ENCODE measurements around the gene CAMK2B. TPM values are rescaled to one million over a fixed set of nuclear protein-coding genes. Genes with fewer than 3 reads are reported as not detected.

CAMK2B gene
- total and polyA plus RNA-seq, 2 experiments from 2014 or later, result 0.37 to 1.7 TPM

DNA sequence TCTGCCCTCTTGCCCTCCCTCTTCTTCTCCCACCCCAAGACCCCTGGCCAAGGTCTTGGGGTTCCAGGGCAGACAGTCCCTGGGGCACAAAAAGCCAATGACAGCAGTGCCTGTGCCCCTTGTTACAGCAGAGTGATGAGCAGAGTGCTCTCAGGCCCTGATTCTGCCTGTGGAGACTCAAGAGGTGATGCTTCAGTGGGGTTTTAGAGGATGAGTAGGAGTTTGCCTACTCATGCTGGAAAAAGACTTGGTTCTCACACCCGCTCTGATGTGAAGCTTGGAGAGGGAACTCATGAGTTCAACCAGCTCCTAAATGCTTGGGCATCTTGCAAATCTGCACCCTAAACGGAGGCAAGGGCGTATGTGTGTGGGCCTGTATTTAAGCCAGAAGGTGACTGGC lies 58.2 kb downstream of the CAMK2B start:
- no peaks in the 10 kb centered on the region for H3K9me2 ChIP-seq (replicated peaks; ENCODE audit: insufficient read depth)
- WGBS (ENCODE audit: low lambda C conversion rate, missing lambda C conversion rate), result 89% methylated on average over 3 of the region's 3 CpGs
- H3K79me2 ChIP-seq, result no peaks in the 10 kb centered on the region
- peaks cover 14% of the 10 kb centered on the region for H3K27me3 ChIP-seq
- TF ChIP-seq EZH2 (IDR thresholded peaks at IDR 0.05; ENCODE audit: borderline replicate concordance) (no peak), EZH2phosphoT487 (IDR thresholded peaks at IDR 0.05; ENCODE audit: low read depth, severe bottlenecking, unreplicated experiment) (no peak)
- TF ChIP-seq, protein P1, sequence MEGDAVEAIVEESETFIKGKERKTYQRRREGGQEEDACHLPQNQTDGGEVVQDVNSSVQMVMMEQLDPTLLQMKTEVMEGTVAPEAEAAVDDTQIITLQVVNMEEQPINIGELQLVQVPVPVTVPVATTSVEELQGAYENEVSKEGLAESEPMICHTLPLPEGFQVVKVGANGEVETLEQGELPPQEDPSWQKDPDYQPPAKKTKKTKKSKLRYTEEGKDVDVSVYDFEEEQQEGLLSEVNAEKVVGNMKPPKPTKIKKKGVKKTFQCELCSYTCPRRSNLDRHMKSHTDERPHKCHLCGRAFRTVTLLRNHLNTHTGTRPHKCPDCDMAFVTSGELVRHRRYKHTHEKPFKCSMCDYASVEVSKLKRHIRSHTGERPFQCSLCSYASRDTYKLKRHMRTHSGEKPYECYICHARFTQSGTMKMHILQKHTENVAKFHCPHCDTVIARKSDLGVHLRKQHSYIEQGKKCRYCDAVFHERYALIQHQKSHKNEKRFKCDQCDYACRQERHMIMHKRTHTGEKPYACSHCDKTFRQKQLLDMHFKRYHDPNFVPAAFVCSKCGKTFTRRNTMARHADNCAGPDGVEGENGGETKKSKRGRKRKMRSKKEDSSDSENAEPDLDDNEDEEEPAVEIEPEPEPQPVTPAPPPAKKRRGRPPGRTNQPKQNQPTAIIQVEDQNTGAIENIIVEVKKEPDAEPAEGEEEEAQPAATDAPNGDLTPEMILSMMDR (IDR thresholded peaks at IDR 0.05; ENCODE audit: poor library complexity), result no peak
- no peak overlapping the region for H2AFZ ChIP-seq
- no peaks in the 10 kb centered on the region for H3K36me3 ChIP-seq (replicated peaks; ENCODE audit: insufficient read depth, low read depth)
- H4K20me1 ChIP-seq (ENCODE audit: insufficient read depth, poor library complexity, severe bottlenecking), result no peaks in the 10 kb centered on the region
- H3K4me3 ChIP-seq, result no peak overlapping the region
- H3K9me3 ChIP-seq (ENCODE audit: low read depth), result no peaks in the 10 kb centered on the region
- H3K4me2 ChIP-seq, result no peak overlapping the region
- H3K4me1 ChIP-seq (ENCODE audit: insufficient read depth), result peaks cover 22% of the 10 kb centered on the region
- no peak for DNase-seq (ENCODE audit: low spot score)
- H3K27ac ChIP-seq, result no peak overlapping the region

DNA sequence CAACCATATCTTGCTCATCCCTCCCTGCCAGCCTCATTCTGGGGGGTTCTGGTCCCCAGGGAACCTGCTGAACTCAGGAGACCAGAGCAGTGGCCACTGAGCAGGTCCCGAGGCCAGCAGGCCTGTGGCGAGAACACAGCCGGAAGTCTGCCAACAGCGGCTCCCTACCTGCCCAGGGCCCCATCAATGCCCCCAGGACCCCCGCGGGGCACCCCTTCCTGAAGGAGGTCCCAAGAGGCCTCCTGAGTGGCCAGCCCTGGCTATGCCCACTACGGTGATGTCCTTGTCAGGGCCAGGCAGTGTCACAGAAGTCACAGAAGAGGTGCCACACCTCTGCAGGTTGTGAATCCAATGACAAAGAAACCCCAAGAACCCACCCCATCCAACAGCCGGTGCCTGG lies 58.9 kb downstream of the CAMK2B start:
- Histone ChIP-seq H3K79me2 (no peaks in the 10 kb centered on the region), H3K9me3 (ENCODE audit: low read depth) (no peaks in the 10 kb centered on the region), H2AFZ (no peak overlapping the region), H3K4me3 (no peak overlapping the region), H3K4me1 (ENCODE audit: insufficient read depth) (peaks cover 22% of the 10 kb centered on the region), H4K20me1 (ENCODE audit: insufficient read depth, poor library complexity, severe bottlenecking) (no peaks in the 10 kb centered on the region), H3K4me2 (no peak overlapping the region), H3K9me2 (replicated peaks; ENCODE audit: insufficient read depth) (no peaks in the 10 kb centered on the region), H3K27me3 (peaks cover 14% of the 10 kb centered on the region), H3K27ac (no peak overlapping the region), H3K36me3 (replicated peaks; ENCODE audit: insufficient read depth, low read depth) (no peaks in the 10 kb centered on the region)
- WGBS (ENCODE audit: low lambda C conversion rate, missing lambda C conversion rate), result 94% methylated on average over 8 of the region's 8 CpGs
- TF ChIP-seq EZH2phosphoT487 (IDR thresholded peaks at IDR 0.05; ENCODE audit: low read depth, severe bottlenecking, unreplicated experiment) (no peak), EZH2 (IDR thresholded peaks at IDR 0.05; ENCODE audit: borderline replicate concordance) (no peak)
- TF ChIP-seq, protein P1 (IDR thresholded peaks at IDR 0.05; ENCODE audit: poor library complexity), result no peak
- no peak for DNase-seq (ENCODE audit: low spot score)

DNA sequence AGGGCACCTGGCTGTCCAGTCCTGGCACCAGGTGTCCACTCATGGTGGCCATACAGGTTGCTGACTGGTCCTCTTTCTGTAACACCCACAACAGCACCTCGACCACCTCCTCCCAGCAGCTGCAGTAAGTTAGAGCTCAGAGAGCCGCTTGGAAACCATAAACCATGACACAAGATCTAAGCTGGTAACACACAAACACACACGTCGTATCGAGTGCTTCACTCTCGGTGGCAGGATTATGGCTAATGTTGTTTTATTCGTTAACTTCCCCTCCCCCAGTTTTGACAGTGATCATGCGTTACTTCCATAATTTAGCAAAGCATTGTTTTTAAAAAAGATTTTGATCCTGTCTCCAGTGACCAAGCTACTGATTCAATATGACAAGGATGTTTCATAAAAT lies 59.7 kb downstream of the CAMK2B start:
- no peaks in the 10 kb centered on the region for H4K20me1 ChIP-seq (ENCODE audit: insufficient read depth, poor library complexity, severe bottlenecking)
- no peaks in the 10 kb centered on the region for H3K79me2 ChIP-seq
- TF ChIP-seq EZH2phosphoT487 (IDR thresholded peaks at IDR 0.05; ENCODE audit: low read depth, severe bottlenecking, unreplicated experiment), result no peak
- TF ChIP-seq EZH2 (IDR thresholded peaks at IDR 0.05; ENCODE audit: borderline replicate concordance), result no peak
- TF ChIP-seq, protein P1 (IDR thresholded peaks at IDR 0.05; ENCODE audit: poor library complexity), result no peak
- H3K9me2 ChIP-seq (replicated peaks; ENCODE audit: insufficient read depth), result no peaks in the 10 kb centered on the region
- H3K27ac ChIP-seq, result no peak overlapping the region
- no peak overlapping the region for H3K4me2 ChIP-seq
- DNase-seq (ENCODE audit: low spot score), result no peak
- peaks cover 14% of the 10 kb centered on the region for H3K27me3 ChIP-seq
- H3K4me1 ChIP-seq (ENCODE audit: insufficient read depth), result peaks cover 22% of the 10 kb centered on the region
- WGBS (ENCODE audit: low lambda C conversion rate, missing lambda C conversion rate), result 83% methylated on average over 8 of the region's 8 CpGs
- no peaks in the 10 kb centered on the region for H3K9me3 ChIP-seq (ENCODE audit: low read depth)
- no peak overlapping the region for H2AFZ ChIP-seq
- no peak overlapping the region for H3K4me3 ChIP-seq
- H3K36me3 ChIP-seq (replicated peaks; ENCODE audit: insufficient read depth, low read depth), result no peaks in the 10 kb centered on the region

All from hepatocyte (in vitro differentiated cells).